ENCODE data around the gene RBBP8NL.

DNA sequence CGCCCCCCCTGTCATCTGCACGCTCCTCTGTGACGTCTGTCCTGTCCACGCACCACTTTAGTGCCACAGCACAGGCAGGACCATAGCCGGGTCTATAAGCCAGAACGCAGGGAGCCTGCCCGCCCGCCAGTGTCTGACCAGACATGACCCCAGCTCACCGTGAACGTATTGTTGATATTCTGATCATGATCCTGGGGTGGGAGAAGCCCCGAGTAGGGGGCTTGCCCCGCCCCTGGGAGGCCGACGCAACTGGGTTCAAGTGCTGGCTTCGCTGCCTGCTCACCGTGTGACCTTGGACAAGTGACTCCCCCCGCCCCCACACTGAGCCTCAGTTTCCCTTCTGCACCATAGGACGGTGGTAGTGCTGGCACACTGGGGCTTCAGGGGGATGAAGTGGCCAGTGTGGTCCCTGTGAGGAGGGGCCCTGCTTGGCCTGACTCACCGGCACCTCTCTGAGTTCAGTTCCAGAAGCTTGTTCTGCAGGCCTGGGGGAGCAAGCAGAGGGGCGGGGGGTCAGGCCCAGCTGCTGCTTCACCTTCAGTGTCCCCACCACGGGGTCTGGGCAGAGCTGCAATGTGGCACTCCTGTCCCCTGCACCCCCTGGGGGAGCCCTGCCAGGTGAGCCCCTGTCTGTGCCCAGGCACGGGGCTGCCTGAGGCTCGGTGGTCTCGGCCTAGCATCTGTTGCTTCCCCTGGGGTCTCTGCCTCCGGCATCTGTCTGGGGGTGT lies 9.2 kb downstream of the RBBP8NL start:
- TF ChIP-seq POLR2A (IDR thresholded peaks at IDR 0.05; ENCODE audit: low read length) (no peak), GATA1 (IDR thresholded peaks at IDR 0.05; ENCODE audit: low read depth, low read length) (no peak)
